GM12864 (cell line): Measurements from ENCODE around the gene SENP3.
A peak's percentile ranks its signal among the peaks of the same experiment; 100 is the strongest.

Experiments used
- DNase-seq: peaks from one replicate; pipeline ENCODE4 v3.0.0-alpha.2; 2011; ENCODE audit warnings: low read depth
- H3K4me3 ChIP-seq: 2 replicates; pipeline ENCODE4 v1.5.1; 2011; ENCODE audit warnings: mild to moderate bottlenecking, low read depth, low read length, control low read depth
- CTCF ChIP-seq: IDR thresholded peaks from 2 replicates; pipeline ENCODE4 v1.5.1; 2011; ENCODE audit warnings: low read depth, mild to moderate bottlenecking, moderate library complexity, low read length, control low read depth, inconsistent platforms; ENCODE audit errors: missing control alignments

Gene SENP3

DNA sequence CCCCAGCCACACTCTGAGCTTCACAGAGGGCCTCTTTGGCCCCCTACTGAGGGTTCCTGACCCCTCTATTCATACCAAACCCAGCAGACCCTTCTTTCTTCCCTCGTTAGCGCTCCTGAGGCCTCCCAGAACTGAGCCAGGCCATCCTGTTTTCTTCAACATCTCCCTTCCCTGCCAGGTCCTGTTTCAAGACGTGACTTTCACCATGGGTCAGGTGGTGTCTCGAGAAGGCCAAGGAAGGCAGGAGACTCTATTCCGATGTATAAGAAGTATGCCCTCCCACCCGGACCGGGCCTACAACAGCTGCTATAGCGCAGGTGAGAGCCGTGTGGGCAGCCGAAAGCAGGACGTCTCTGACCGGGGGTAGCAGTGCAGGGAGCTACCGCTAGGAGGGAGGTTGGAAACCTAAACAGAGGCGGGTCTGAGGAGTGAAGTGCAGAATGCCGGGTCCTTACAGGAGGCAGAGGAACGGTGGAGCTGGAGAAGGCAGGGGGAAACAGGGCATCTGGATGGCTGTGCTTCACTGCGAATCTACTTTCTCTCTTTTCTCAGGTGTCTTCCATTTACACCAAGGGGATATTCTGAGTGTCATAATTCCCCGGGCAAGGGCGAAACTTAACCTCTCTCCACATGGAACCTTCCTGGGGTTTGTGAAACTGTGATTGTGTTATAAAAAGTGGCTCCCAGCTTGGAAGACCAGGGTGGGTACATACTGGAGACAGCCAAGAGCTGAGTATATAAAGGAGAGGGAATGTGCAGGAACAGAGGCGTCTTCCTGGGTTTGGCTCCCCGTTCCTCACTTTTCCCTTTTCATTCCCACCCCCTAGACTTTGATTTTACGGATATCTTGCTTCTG, 1.3 kb upstream of the SENP3 start:
- no peak overlapping the region; the same call in 1 of the 2 replicates for H3K4me3 ChIP-seq
- TF ChIP-seq CTCF, result peak; percentile 65
- no peak for DNase-seq

GRCh38 chr17:7561028-7561575, 617 bp upstream of the SENP3 start:
- DNase-seq, result no peak
- peak; percentile 86 for TF ChIP-seq CTCF
- H3K4me3 ChIP-seq, result peak overlapping the region; percentile 80

DNA sequence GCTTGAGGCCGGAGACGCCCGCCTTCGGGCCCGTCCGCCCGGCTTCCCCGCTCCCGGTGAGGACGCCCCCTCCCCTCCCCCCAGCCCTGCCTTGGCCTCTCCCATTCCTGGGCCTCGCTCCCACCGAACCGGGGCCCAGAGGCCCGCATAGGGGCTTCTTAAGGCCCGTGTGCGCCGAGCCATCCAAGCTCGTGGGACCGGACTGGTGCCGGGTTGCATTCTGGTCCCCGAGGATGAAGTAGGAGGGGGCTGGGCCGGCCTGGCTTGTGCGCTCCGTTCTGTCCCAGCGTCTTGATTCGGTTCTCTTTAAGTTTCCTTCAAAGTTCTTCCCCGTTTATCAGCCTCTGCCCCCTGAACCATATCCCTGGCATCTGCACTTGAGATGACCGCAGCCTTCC, 488 bp downstream of the SENP3 start:
- peak overlapping the region; percentile 80 for H3K4me3 ChIP-seq
- TF ChIP-seq CTCF, result no peak
- no peak for DNase-seq

GRCh38 chr17:7563115-7563869, 1.6 kb downstream of the SENP3 start:
- no peak for DNase-seq
- peak overlapping the region; percentile 80; the same call in 1 of the 2 replicates for H3K4me3 ChIP-seq
- TF ChIP-seq CTCF, result no peak

- DNase-seq, result no peak
- TF ChIP-seq CTCF, result no peak
- no peak overlapping the region for H3K4me3 ChIP-seq
These were observed 7.9 kb downstream of the SENP3 start for GRCh38 chr17:7569571-7569970.

GRCh38 chr17:7570351-7570750, 8.6 kb downstream of the SENP3 start:
- no peak for DNase-seq
- no peak for TF ChIP-seq CTCF
- no peak overlapping the region for H3K4me3 ChIP-seq

DNA sequence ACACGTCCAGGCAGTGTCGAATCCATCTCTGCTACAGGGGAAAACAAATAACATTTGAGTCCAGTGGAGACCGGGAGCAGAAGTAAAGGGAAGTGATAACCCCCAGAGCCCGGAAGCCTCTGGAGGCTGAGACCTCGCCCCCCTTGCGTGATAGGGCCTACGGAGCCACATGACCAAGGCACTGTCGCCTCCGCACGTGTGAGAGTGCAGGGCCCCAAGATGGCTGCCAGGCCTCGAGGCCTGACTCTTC, 10.5 kb downstream of the SENP3 start:
- DNase-seq, result no peak
- peak overlapping the region; percentile 73 for H3K4me3 ChIP-seq
- TF ChIP-seq CTCF, result no peak
